ENCODE data around the gene SLC35G2. TPM values are rescaled to one million over a fixed set of nuclear protein-coding genes. Genes with fewer than 3 reads are reported as not detected.

Gene SLC35G2
- under 1 TPM in 1 of 2 experiments, not detected in 1; 0.15 TPM for total RNA-seq

GRCh38 chr3:136818769-136819391, at the start of gene SLC35G2:
TSS of gene SLC35G2 (plus strand) at chr3:136819126. CDS start at chr3:136854461, 35,335 bp downstream.

GRCh38 chr3:136861890-136862616, 43.1 kb downstream of the SLC35G2 start, which contains the start of gene NCK1:
TSS of gene NCK1 (plus strand) at chr3:136862208. CDS start at chr3:136928002, 65,794 bp downstream.

Other genes with a start within 250 kb of the SLC35G2 start
- 10 to 100 TPM; 38.8 to 40.2 TPM for gene STAG1, start 66.7 kb upstream of the SLC35G2 start, total RNA-seq
- 10 to 100 TPM; 38.3 to 43.3 TPM for gene NCK1, start 43.1 kb downstream of the SLC35G2 start, total RNA-seq
- gene IL20RB, start 138.9 kb downstream of the SLC35G2 start, total RNA-seq, result 1 to 10 TPM in 1 of 2 experiments, under 1 TPM in 1; 0.67 to 1.5 TPM